Body of pancreas (tissue), 4 donors: ENCODE measurements around the gene SOX18.

Source experiments
- POLR2A ChIP-seq, 3 donors: fragments of 450-650 bp; IDR thresholded peaks; one replicate each; pipeline ENCODE4 v1.6.1; 2016; ENCODE audit warnings: antibody characterized with exemption in 3 of 3, mild to moderate bottlenecking in 2 of 3
- TF ChIP-seq, protein P1 (sequence below), 7 experiments: fragments of 450-650 bp in 4 of 7; fragments of 200-600 bp in 3 of 7; sonication (generic) in 3 of 7; IDR thresholded peaks; one replicate each; pipeline ENCODE4 v1.5.1; 2016 to 2019; ENCODE audit warnings: antibody characterized with exemption in 7 of 7

DNA sequence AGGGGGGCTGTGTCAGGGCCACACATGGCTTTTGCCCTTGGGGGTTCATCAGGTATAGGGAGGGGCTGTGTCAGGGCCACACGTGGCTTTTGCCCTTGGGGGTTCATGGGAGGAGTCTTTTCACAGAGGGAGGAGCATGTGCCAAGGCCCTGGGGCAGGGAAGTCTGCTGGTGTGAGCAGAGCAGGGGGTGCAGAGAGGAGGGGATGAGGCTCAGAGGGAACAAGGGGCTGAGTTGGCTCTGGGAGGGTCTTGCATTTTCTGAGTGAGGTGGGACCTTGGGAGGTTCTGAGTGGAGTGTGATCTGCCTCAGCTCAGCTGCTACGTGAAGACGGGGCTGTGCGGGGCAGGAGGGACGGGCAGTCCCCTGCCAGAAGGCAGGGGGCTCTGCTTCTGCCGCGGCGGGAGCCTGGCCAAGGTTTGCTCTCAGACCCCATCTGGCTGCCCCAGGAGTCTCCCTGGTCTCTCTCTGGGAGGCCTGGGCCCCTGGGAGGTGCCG, 6.0 kb upstream of the SOX18 start:
- TF ChIP-seq, protein P1, sequence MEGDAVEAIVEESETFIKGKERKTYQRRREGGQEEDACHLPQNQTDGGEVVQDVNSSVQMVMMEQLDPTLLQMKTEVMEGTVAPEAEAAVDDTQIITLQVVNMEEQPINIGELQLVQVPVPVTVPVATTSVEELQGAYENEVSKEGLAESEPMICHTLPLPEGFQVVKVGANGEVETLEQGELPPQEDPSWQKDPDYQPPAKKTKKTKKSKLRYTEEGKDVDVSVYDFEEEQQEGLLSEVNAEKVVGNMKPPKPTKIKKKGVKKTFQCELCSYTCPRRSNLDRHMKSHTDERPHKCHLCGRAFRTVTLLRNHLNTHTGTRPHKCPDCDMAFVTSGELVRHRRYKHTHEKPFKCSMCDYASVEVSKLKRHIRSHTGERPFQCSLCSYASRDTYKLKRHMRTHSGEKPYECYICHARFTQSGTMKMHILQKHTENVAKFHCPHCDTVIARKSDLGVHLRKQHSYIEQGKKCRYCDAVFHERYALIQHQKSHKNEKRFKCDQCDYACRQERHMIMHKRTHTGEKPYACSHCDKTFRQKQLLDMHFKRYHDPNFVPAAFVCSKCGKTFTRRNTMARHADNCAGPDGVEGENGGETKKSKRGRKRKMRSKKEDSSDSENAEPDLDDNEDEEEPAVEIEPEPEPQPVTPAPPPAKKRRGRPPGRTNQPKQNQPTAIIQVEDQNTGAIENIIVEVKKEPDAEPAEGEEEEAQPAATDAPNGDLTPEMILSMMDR (IDR thresholded peaks at IDR 0.05), result no peak
- no peak for TF ChIP-seq POLR2A (IDR thresholded peaks at IDR 0.05)
